ENCODE results near the gene CEP152.

The CEP152 gene

DNA sequence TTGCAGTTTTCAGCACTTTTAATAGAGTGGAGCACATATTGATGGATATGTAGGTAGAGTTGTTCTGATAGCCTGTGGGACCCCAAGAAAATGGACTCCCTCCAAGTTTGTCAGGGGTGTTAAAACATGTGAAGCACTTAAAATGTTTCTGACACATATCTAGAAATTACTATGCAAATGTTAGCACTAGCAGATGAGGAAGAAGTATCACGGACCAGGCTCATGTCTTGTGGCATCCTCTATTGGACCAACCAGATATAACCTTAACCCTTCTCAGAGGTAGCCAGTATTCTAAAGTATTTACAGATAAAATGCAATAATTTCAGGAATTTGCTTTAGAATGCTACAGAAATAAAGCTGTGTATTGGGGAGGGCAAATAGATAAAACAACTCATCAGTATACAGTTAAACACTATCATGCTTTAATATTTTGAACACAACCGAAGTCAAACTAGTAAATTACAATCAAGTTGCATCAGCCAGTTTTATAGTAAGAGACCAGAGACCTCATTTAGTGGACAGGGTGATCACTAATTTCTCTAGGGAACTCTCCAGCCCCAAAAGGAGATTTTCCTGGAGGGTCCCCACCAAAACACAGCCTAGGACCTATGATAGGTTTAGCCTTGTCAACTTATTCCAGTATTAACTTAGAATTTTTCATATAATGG is 108.2 kb downstream of the CEP152 start:
- no peak for DNase-seq

DNA sequence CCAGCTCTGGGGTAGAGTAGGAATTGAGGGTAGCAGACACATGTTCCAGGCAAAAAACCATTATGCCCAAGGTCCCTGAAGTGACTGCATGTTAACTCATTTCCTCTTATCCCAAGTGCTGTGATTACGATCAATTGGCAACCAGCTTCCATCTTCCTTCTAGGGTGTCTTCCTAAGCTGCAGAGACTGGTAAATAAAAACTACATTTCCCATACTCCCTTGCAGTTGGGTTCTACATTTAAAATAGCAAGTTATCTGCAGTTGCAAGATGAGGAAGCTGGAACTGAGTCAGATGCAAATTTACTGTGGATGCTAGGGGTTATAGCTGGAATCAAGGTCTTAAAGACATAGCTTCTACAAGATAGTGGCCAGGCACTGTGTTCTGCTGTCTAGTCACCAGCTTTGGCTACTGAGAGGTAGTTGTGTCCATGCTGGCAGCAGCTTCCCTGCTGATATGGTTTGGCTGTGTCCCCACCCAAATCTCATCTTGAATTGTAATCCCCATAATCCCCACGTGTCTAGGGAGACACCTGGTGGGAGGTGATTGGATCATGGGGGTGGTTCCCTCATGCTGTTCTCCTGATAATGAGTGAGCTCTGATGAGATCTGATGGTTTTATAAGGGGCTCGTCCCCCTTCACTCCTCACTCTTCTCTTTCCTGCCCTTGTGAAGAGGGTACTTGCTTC is 114.1 kb downstream of the CEP152 start:
- DNase-seq = no peak

DNA sequence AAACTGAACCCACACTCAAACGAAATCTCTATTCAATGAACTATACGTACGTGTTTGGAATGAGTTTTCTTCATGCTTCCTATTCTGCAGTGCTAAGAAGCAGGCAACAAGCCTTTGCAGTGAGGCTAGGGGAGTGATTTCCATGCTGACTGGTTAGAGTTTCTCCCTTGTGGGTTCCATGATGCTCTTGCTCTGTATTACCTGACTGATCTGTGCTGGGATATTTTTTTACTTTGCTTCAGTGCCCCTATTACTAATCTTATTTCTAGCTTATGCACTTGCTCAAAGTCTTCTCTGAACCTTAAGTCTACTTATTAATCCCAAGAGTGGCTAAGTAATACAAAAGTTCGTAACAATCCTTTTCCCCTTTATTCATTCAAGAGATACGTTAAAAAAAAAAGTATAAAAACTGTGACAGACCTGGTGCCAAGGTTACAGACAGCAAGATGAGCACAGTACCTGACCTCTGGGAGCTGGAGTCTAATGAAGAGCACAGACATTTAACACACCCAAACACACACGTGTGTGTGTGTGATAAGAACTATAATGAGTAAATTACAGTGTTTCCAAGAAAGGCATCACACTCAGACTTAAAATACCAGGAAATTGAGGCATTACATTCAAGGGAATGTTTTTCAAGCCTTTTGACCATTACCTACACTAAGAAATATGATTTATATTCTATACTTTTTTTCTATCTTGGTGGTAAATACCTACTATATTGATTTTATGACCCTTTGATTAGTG is 114.9 kb downstream of the CEP152 start:
- DNase-seq = no peak

DNA sequence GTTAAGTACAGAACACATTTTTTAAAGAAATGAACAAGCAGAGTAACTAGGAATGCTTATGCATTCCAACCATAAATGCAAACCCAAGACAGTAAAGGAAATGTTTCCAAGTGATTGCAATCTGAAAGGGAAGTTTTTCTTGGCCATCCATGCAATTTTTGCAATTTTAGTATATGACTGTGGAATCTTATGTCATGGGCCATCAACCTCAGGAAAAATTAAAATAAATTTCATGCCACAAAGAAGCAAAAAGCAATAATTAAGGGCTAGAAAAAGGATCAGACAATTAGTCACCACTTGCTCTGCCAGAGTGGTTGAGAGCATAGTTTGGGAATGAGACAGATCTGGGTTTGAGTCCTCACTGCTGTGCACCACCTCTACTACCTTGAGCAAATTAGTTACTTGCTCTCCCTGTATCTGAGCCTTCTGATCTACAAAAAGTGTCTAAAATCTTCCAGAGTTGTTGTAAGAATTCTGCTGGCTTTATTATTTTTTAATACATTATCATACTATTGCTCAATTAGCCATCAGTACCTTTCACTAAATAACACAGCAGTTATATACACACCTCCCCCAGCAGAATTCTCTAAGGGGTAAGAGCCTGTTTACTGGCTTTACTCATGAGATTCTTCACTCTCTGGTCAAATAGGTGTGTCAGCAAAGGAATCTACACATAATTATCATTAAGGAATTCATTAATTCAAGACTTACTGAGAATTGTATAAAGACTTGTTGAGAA is 115.6 kb downstream of the CEP152 start:
- no peak for DNase-seq

DNA sequence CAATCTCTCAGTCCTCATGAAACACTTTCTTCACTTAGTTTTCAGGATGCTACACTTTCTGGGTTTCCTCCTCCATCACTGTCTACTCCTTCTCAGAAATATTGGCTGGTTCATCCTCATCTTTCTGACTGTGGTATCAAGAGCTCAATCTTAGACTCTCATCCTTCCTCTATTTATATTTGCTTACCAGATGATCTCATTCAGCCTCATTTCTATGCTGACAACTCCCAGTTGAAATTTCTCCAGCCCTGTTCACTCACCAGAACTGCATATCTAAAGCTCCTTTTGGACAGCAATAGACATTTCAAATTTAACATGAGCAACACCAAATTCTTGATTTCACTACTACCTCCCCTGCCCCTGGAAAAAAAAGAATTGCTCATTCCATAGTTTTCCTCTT is 117.4 kb downstream of the CEP152 start:
- DNase-seq = no peak

DNA sequence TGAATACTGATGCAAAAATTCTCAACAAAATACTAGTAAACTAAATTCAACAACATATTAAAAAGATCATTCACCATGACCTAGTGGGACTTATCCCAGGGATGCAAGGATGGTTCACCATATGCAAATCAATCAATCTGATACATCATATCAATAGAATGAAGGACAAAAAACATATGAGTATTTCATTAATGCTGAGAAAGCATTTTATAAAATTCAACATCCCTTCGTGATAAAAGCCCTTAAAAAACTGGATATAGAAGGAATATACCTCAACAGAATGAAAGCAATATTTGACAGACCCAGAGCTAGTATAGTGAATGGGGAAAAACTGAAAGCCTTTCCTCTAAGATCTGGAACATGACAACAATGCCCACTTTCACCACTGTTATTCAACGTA is 122.4 kb downstream of the CEP152 start:
- no peak for DNase-seq

Data from stimulated activated CD8-positive, alpha-beta memory T cell treated with anti-CD3 and anti-CD28 coated beads, Interleukin-4, amount 100 ng/mL, for 48 hours (primary cell).